ENCODE measurements around the gene VPS11.

The VPS11 gene

DNA sequence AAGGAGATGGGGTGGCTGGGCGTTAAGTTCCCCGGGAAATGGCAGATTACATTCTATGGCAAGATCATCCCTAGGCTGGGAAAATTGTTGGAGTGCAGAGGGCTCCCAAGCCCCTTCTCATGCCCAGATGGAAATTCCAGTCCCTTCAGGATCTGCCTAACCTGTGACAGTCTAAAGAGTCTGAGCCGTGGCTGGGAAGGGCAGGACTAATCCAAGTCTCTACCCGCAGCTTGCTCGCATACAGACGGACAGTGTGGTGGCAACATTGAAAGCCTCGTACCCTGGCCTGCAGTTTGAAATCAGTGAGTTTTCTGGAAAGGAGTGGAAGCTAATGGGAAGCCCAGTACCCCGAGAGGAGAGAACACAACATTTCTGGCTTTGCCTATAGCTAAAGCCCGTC is 20.8 kb downstream of the VPS11 start:
- TF ChIP-seq, protein P1, sequence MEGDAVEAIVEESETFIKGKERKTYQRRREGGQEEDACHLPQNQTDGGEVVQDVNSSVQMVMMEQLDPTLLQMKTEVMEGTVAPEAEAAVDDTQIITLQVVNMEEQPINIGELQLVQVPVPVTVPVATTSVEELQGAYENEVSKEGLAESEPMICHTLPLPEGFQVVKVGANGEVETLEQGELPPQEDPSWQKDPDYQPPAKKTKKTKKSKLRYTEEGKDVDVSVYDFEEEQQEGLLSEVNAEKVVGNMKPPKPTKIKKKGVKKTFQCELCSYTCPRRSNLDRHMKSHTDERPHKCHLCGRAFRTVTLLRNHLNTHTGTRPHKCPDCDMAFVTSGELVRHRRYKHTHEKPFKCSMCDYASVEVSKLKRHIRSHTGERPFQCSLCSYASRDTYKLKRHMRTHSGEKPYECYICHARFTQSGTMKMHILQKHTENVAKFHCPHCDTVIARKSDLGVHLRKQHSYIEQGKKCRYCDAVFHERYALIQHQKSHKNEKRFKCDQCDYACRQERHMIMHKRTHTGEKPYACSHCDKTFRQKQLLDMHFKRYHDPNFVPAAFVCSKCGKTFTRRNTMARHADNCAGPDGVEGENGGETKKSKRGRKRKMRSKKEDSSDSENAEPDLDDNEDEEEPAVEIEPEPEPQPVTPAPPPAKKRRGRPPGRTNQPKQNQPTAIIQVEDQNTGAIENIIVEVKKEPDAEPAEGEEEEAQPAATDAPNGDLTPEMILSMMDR (conservative IDR thresholded peaks at IDR 0.05; ENCODE audit: low read depth, low read length) = no peak
- DNase-seq (ENCODE audit: low read depth) = no peak
- no peak overlapping the region for H3K4me3 ChIP-seq (ENCODE audit: low read depth, low read length)

DNA sequence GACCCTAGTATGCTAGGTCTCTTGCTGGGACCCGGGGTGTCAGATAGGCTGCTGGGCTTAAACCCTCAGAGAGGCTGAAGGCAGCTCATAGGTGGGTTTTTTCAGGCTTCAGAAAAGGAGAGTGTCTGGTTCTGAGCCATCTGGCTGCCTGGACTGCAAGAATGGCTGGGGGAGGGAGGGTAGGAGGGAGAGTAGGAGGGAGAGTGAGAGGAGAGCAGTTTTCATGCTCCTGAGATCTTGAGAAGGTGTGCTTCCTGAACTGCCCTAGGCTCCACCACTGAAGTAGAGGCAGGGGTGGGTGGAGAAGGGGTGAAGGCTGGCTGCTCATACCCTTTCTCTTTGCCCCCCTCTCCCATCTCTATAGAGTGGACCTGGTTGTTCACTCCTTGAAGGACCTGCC is 21.7 kb downstream of the VPS11 start:
- H3K4me3 ChIP-seq (ENCODE audit: low read depth, low read length) = no peak overlapping the region
- TF ChIP-seq, protein P1 (conservative IDR thresholded peaks at IDR 0.05; ENCODE audit: low read depth, low read length) = no peak

DNA sequence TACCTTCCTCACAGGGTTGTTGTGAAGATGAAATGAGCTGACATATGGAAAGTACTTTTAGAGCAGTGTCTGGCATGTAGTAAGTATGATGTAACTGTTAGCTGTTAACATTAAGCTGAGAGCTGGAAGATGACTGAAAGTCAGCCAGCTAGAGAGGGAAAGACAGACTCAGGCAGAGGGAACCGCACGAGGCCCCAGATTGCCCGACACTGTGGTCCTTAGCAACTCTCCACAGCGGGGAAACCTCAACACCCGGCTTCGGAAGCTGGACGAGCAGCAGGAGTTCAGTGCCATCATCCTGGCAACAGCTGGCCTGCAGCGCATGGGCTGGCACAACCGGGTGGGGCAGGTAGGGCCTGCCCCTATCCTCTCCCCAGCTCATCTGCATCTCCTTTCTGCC is 23.6 kb downstream of the VPS11 start:
- no peak overlapping the region for H3K4me3 ChIP-seq (ENCODE audit: low read depth, low read length)
- TF ChIP-seq, protein P1 (conservative IDR thresholded peaks at IDR 0.05; ENCODE audit: low read depth, low read length) = no peak
- no peak for DNase-seq (ENCODE audit: low read depth)

More for the DNA sequence above, 21.7 kb downstream of the VPS11 start:
- DNase-seq (ENCODE audit: low read depth) = no peak

DNA sequence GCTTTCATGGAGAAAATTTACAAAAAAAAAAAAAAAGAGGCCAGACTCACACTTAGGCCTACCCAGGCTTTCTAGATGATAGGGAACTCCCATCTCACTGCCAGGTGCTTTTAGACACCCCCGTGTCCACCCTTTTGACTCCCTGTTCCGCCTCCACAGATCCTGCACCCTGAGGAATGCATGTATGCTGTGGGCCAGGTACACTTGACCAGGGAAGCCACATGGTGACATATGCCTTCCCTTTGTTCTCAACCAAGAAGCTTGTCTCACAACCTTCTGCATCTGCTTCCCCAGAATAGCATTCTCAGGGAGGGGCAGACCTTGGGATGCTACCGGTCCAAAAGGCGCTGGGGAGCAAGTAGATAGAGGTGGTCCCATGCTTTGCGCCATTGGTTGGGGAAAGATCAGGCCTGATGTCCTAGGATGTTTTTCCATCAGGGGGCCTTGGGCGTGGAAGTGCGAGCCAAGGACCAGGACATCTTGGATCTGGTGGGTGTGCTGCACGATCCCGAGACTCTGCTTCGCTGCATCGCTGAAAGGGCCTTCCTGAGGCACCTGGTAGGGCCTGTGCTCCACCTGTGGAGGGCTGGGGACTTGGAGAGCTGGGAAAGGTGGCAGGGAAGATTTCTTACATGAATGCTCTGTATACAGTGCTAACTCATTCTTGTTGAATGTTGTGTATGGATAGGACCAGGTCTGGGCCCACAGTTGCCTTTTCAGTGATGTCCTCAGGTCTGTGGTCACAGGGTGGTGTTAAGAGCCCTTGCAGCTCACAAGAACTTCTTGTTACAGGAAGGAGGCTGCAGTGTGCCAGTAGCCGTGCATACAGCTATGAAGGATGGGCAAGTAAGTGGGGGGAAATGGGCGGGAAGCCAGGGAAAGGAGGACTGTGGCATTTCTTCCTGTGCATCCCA is 24.6 kb downstream of the VPS11 start:
- no peak for DNase-seq (ENCODE audit: low read depth)
- H3K4me3 ChIP-seq (ENCODE audit: low read depth, low read length) = no peak overlapping the region
- TF ChIP-seq, protein P1 (conservative IDR thresholded peaks at IDR 0.05; ENCODE audit: low read depth, low read length) = no peak

DNA sequence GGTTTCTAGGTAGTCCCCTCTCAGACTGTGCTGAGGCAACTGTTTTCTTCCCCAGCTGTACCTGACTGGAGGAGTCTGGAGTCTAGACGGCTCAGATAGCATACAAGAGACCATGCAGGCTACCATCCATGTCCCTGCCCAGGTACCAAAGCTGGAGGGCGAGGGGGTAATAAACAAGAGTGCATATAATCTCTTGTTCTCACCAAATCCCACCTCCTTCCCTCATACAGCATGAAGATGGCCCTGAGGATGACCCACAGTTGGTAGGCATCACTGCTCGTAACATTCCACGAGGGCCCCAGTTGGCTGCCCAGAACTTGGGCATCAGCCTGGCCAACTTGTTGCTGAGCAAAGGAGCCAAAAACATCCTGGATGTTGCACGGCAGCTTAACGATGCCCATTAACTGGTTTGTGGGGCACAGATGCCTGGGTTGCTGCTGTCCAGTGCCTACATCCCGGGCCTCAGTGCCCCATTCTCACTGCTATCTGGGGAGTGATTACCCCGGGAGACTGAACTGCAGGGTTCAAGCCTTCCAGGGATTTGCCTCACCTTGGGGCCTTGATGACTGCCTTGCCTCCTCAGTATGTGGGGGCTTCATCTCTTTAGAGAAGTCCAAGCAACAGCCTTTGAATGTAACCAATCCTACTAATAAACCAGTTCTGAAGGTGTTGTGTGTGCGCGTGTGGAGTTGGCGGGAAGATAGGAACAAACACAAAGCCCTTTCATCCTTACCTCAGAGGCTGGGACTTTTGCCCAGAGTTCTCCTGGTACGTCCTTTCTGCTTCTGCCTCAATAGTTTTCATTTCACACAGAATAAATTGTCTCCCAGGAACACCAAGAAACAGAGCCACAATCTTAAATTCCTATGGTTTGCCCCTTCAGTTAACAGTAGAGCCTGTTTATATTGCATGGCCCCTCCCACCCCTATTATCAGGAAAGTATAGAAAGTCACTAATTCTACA is 25.5 kb downstream of the VPS11 start:
- TF ChIP-seq, protein P1 (conservative IDR thresholded peaks at IDR 0.05; ENCODE audit: low read depth, low read length) = no peak
- DNase-seq (ENCODE audit: low read depth) = peak; percentile 40
- peak overlapping the region; percentile 76 for H3K4me3 ChIP-seq (ENCODE audit: low read depth, low read length)

DNA sequence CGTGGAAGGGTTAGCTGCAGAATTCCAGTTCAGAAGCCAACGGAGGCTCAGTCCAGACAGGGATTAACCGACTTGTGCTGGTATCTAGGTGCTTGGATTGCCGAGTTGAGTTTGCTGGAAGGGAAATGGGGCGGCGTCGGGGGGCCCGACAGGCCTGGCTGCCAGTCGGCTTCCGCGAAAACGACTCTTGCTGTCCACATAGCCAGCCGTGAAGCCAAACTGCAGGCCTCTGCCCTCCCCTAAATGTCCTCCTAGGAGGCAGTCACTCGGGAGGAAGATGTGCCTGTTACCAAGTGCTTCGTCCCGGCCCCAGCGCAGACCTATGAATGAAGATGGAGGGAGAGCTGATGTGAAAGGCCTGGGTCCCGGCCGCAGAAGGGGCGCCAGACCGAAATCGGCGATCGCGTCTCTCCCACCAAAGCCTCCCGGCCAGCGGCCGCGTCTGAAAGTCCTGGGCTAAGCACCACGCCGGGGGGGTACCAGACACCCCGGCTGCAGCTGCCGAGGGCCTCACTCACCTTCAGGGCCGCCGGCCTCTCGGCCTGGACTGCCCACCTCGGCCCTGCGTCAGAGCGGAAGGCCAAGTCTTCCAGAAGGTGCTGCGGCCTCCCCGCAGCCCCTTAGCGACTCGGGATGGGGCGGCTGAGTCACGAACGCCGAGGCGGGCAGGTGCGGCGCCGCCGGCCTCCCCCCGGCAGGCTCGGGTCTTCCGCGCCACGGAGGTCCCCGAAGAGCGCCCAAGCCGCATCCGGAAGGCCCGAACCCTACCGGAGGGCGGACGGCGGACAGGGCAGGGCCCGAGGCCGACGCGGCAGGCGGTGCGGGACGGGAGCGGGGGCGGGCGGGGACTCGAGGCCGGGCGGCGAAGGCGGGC is 26.6 kb downstream of the VPS11 start:
- TF ChIP-seq, protein P1 (conservative IDR thresholded peaks at IDR 0.05; ENCODE audit: low read depth, low read length) = no peak
- peak overlapping the region; percentile 76 for H3K4me3 ChIP-seq (ENCODE audit: low read depth, low read length)
- DNase-seq (ENCODE audit: low read depth) = peak; percentile 48
